GM21526 (cell line): ENCODE measurements around the gene UNC50.

ENCODE experiments used
- ATAC-seq: cut with Tn5 transposase; IDR thresholded peaks from one replicate; pipeline ENCODE4 v1.9.1; 2021; ENCODE audit warnings: moderate library complexity; ENCODE audit not compliant: unreplicated experiment, low FRiP score

UNC50 gene

DNA sequence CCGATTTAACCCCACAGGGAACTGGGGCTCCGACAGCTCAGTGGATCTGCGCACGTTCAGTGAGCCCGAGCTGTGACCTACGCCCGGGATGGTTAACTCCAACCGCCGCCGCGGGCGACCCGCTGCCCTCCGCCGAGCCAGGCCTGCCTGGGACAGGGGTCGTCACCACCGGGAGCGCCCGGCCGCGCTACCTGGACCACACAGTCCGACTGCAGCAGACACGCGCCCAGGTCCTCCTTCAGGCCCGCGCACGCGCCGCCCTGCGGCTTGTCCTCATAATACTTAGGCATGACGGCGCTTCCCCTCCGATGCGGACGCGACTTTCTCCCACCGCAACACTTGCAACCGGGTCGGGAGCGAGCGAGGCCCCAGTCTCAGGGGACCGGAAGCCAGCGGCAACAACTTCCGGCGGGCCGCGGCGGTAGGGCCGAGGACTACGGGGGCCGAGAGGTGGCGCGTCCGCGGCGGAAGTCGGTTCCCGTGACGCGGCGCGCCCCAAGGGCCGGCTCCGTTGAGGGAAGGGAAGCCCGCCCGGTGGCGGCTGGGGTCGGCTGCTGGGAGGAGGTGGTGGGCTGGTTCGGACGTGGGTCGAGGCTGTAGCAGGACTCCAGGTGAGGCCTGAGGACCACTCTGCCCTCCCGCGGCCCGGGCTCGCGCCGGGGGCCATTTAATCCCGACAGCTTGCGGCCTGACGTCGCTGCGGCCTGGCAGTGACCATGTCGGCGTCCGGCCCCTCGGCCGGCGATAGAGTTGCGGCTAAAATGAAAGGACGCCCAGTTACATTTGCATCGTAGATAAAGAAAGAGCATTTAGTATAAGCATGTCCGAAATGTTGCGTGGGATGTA is at the start of gene UNC50, which contains the start of gene COA5:
TSS of gene UNC50 (plus strand) at position 474 of the 846 bp plus-strand sequence. CDS start 1,171 bp downstream, outside the sequence.
TSS of gene COA5 (minus strand) at position 397 of the 846 bp plus-strand sequence. CDS start at position 290, 107 bp downstream.
- peak; percentile 71 for ATAC-seq

DNA sequence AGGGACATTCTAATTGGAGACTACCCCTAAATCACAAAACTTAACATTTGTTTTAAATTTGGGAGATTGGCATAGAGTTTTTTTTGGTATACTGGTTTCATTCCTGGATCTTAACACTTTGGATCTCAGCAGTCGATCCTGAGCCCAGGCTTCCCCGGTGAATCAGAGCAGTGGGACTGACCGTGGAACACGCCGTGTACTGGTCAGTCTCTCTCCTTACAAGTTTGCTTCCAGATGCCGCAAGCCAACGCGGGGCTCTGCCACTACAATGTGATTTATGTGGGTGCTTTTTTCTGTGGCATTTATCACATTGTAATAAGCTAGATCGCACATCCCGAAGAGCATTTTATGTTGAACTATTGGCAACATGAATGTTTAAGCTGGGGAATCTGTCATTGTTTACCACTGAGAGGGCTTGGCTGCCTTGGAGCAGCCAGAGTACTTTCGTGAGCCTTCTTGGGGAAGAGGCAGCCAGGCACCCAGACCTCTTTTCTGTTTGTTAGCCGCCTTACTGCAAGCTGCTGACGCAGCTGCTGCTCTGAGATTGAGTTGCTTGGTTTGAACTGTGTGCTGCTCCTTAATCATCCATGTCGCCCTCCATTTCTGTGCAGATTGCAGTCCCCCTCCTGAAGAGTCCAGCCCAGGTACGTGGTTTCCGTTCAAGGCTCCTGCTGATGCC is 49.4 kb upstream of the UNC50 start:
- no peak for ATAC-seq

DNA sequence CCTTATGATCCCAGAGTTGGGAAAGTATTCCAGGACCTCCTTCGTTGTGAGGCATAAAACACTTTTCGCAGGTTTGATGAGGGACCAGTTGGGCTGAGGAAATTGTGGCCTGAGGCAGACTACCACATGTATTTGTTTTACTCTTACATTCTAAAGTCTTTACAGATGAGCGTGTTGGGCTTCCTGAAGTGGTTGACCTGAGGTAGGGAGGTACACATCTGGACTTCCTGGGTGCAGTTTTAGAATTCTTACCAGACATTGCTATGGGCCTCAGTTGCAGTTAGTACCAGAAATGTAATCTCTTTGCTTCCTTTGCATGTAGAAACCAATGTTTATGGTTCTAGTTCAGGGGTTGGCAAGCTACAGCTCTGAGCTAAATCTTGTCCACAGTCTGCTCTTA is 48.8 kb upstream of the UNC50 start:
- no peak for ATAC-seq

- no peak for ATAC-seq
Observed at GRCh38 chr2:98560256-98560771, 48.1 kb upstream of the UNC50 start.

DNA sequence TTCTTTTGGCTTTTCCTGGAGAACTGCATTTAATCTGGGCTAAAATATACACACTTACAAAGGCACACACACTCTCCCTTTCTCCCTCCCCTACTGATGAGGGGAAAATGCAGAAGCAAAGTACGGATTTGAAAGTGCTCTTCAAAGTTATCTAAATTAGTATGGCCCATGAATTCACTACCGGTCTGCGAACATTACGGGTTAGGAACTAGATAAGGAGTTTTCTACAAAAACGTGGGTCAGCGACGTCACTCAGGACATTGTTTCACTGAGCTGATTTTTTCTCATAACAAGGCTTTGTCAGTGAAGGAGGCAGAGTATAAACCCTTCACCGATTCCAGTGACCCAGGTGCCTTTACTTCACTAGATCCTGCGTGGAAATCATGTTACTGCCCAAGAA is 47.4 kb upstream of the UNC50 start:
- no peak for ATAC-seq

DNA sequence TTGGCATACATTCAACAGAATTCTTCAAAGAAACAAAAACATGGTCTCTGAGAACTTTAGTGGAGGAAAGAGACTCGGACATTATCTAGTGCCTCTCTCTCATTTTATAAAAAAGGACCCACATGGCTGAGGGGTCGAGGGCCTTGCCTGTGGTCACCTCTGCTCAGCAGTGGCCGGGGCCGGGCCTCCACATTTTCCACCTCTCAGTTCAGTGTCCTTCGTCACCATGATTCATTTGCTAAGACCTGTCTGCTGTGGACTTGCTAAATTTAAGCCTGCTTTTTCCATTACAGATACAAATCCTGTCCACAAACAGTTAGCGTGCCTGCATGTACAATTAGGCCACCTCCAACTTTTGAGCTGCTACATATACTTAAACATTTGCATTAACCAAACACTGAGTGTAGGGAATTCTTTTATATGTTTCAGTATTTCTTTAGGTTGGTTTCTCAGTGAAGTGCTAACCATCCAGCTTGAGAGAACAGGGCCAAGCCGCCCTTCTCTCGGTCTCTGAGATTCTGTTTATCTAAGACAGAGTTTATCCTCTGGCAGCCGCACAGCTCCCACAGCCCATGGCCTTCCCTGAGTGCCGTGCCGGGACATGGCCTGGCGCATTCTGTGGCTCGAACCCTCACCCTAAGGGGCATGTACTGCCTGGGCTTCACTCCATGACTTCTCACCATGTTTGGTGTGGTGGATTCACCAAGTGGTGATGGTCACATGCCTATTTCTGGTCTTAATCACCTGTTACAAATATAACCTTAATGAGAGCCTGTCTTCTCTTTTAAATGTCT is 46.3 kb upstream of the UNC50 start:
- ATAC-seq = no peak

DNA sequence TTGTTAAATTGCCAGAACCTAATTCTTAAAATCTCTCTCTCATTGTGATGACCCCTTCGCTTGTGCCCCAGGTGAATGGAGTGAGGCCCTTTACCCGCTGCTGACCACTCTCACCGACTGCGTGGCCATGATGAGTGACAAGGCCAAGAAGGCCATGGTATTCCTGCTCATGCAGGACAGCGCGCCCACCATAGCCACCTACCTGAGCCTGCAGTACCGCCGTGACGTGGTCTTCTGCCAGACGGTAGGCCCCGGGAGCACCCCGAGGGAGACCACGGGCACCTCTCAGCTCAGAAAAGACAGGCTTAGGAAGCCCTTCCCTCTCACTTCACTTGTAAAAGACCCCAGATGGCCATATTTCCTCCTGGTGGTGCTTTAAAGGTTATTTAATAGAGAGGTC is 45.0 kb upstream of the UNC50 start:
- ATAC-seq = no peak

GRCh38 chr2:98564541-98565132 is 43.8 kb upstream of the UNC50 start:
- ATAC-seq = no peak

DNA sequence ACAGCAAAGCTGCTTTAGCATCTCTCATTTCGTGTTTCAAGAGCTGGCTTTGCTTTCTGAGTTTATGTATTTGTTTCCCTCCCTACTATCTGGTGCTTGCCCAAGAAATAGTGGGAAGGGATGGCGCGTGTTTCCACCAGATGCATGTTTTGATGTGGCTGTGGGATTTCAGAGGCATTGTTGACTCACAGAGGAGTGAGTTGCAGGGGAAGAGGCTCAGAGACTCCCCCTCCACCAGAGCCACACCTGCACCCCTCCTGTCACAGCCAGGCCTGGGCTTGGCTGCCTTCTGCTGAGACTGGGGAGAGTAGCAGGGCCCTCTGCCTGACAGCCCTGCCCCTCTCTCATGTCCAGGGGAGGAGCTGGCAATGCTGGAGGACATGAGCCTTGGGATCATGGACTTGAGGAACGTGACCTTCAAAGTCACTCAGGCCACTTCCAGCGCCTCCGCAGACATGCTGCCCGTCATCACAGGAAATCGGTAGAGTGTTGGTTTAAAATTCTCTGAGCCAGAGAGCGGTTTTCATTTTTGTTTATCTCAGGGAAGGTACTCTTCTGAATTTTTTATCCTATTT is 43.0 kb upstream of the UNC50 start:
- no peak for ATAC-seq

DNA sequence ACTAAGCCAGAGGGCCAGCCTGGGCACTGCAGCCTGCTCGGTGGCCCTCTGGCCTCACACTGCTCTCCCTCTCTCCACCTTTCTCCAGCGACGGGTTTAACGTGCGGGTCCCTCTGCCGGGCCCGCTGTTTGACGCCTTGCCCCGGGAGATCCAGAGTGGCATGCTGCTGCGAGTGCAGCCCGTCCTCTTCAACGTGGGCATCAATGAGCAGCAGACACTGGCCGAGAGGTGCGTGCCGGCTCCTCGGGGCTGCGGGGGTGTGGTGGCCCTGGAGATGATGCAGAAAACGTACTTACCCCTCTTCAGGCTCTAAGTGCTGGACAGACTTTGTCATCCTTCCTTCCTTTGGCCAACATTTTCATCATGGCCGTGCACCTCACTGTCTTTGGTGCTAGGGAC is 42.4 kb upstream of the UNC50 start:
- no peak for ATAC-seq

DNA sequence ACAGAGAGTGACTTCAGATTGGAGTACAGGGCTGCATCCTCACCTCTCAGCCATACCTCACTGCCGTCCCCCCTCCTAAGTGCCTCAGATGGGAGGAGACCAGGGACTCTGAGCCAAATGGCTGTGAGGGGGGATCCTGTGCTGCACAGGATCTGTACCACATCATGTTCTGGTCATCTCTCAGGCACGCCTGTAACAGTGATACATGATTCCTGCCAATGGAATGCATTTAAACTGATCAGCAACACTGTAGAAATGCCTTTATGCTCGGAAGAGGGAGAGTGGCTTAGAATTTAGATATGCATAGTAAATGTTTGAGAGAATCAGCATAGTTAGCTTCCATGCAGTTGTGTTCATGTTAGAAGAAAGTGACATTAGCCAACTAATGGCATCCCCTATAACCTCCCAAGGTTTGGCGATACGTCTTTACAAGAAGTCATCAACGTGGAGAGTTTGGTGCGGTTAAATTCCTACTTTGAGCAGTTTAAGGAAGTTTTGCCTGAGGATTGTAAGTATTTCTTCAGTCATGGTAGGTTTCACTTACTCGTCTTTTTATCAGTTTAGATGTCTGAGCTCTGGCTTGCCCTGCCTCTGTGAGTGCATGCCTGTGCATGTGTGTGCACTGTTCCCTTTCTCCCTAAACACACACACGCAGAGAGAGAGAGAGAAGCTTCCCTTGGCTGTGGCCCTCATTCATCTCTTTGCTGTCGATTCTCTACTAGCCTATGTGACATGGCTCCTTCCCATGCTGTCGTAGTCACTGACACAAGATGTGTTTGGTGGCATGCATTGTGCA is 40.0 kb upstream of the UNC50 start:
- no peak for ATAC-seq

DNA sequence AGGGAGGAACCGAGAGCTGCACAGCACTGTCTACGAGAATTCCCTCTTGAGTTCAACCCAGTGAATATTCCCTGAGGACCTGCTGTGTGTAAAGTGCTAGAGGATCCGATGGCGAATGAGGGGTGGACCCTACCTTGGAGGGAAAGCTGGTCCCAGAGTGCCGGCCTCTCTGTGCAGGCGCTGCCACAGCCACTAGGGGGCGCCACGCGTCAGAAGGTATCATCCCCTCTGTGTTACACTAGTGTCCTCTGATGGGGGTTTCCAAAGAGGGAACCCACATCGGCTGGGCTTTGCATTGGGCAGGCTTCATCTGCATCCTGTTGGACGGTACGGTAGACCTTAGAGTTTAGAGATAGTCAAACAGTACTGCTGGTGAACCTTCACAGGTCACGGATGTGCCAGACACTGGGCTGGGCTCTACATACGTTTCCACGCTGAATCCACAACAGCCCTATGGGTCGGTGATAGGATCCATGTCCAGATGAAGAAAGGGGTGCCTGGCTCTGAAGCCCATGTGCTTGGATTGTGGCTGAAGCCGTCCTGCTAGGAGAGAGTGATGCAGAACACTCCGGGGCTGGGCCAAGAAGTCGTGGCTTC is 39.1 kb upstream of the UNC50 start:
- no peak for ATAC-seq

- ATAC-seq = no peak
Observed at GRCh38 chr2:98569915-98570314, 38.5 kb upstream of the UNC50 start.

- ATAC-seq = no peak
Observed at GRCh38 chr2:98570356-98570755, 38.0 kb upstream of the UNC50 start.

DNA sequence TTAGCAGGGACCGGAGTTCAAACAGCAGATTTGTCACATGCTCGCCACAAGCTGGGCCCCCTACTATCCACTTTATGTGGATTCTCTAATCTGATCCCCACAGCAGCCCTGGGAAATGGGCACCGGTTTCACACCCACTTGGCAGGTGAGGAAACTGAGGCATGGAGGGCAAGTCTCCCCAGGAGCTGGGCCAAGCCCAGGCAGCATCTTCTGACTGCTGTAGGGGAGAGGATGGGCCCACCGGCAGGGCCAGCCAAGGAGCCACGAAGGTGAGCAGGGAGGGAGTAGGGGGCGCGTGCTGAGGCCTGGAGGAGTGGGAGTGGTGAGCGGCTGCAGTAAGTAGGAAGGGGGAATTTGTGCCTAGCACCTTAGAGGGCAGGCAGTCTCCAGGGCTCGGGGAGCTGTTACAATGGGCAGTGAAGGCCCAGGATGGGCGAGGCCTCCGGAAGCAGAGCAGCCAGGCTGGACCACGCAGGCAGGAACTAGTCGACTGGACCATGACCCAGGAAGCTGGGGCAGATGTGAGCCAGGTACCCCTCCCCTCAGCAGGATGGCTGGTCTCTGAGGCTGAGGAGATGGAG is 37.2 kb upstream of the UNC50 start:
- no peak for ATAC-seq

DNA sequence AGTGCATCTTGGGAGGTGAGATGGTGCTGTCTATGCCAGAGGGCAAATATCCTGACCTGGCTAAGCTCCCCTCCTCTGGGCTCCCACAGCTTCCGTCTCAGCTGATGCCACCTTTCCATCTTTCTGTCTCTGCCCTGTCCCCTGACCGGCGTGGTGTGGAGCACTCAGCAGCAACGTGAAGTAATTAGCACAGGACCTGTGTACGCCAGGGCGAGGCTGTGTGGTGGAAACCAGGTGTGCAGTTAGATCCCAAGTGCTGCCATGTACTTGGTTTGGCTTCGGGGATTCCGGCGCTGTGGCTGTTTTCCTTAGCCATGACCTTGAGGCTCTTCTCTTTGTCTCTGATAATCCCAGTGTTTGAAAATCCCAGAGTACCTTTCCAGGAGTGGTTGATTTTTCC is 36.6 kb upstream of the UNC50 start:
- no peak for ATAC-seq

DNA sequence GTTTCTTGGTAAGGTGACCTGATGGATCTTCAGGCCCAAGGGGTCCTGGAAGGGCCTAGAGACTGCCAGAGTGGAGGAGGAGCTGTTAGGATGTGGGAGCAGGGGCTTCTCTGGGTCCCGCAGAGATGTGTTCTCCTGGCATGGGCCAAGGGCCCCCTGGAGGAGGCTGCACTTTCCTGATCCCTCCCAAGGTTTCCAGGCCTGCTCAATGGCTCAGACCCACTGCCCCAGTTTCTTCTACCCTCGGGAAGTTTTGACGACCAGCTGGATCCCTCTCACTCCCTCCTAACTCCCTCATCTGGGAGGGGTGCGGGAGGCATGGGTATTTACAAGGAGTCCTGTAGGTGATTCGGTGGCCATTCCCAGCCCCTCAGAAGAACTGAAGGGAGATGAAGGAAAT is 36.2 kb upstream of the UNC50 start:
- no peak for ATAC-seq

DNA sequence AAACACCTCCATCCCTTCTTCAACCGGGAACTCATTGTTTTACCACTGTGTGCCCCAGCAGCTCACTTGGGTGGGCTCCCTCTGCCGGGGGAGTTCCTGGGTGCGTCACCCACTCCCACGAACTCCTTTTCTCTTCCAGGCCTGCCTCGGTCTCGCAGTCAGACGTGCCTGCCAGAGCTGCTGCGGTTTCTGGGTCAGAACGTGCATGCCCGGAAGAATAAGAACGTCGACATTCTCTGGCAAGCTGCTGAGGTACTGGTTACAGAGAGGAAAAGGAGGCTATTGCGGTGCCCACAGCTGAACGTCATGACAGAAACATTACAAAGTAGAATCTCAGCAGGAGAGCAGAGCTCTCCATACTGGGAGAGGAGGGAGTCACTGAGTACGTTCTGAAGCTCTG is 35.7 kb upstream of the UNC50 start:
- ATAC-seq = no peak

DNA sequence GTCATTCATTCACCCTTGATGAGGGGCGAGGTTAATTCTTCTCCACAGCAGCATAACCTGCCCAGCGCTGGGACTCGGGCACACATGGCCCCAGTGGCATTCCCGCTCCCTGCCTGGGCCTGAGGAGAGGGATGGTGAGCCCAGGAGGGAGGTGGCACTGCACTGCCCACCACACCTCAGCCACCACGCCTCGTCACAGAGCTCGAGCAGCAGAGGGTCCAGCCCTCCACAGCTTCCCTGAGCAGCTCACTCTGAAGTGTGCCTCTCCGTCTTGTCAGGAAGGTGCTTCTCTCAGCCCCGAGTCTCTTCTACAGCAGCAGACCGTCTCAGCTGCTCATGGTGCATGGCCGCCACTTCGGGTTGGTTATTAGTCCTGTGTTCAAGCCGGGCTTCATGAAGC is 35.0 kb upstream of the UNC50 start:
- no peak for ATAC-seq
